ENCODE measurements around the gene PCDHA1. TPM values are rescaled to one million over a fixed set of nuclear protein-coding genes. Genes with fewer than 3 reads are reported as not detected.
A peak's percentile ranks its signal among the peaks of the same experiment; 100 is the strongest.
"Not testable (repeated sequence)": the region's sequence is repeated elsewhere in the genome, so short reads cannot be mapped to it uniquely, and the experiment has no call there.

Gene PCDHA1
- total RNA-seq, 1 experiment from 2014 or later, result 0.45 TPM

DNA sequence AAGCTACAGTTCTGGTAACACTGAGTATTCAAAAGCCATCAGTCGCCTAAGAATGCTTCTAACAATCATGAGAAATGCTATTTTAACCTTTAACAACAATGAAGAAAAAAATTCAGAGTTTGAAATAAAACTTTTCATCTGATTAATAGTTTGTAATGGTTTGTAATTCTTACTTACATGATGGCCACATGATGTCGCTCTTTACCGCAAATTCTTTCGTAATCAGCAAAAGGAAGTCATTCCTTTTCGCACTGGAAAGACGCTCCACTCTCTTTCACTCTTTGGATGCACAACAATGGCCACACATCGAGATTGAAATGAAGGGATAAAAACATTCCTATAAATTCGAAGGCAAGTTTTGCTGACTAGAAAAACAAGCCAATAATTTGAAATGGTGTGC is 48.1 kb downstream of the PCDHA1 start, which contains the start of gene PCDHA7:
TSS of gene PCDHA7 (plus strand) at position 277 of the 400 bp plus-strand sequence. CDS start at position 392, 115 bp downstream.
- CTCF ChIA-PET, result no interaction called here
- BruUV-seq (replicated peaks), result no TSS peak
- intact Hi-C loops (cut with micrococcal nuclease; ENCODE audit: unreplicated experiment), result no loop called here
- H3K9me3 ChIP-seq (ENCODE audit: low read depth, low read length, poor library complexity, severe bottlenecking), result peaks cover 11% of the 10 kb centered on the region
- POLR2A ChIA-PET (ENCODE audit: low non-redundant PET), result no interaction called here
- no peaks in the 10 kb centered on the region for H3K4me1 ChIP-seq (ENCODE audit: insufficient read depth, low read length, poor library complexity, severe bottlenecking)
- H3K27ac ChIP-seq (ENCODE audit: low read depth, low read length, poor library complexity, severe bottlenecking), result no peak within 1 kb of the TSS
- DNase-seq (ENCODE audit: low spot score), result peak; percentile 42
- no peaks in the 10 kb centered on the region for H3K27me3 ChIP-seq (replicated peaks; ENCODE audit: insufficient read depth, low read depth, low read length, poor library complexity)
- no peak for TF ChIP-seq EZH2 (IDR thresholded peaks at IDR 0.05; ENCODE audit: borderline replicate concordance, low read depth, low read length, poor library complexity, severe bottlenecking)
- TF ChIP-seq, protein P1, sequence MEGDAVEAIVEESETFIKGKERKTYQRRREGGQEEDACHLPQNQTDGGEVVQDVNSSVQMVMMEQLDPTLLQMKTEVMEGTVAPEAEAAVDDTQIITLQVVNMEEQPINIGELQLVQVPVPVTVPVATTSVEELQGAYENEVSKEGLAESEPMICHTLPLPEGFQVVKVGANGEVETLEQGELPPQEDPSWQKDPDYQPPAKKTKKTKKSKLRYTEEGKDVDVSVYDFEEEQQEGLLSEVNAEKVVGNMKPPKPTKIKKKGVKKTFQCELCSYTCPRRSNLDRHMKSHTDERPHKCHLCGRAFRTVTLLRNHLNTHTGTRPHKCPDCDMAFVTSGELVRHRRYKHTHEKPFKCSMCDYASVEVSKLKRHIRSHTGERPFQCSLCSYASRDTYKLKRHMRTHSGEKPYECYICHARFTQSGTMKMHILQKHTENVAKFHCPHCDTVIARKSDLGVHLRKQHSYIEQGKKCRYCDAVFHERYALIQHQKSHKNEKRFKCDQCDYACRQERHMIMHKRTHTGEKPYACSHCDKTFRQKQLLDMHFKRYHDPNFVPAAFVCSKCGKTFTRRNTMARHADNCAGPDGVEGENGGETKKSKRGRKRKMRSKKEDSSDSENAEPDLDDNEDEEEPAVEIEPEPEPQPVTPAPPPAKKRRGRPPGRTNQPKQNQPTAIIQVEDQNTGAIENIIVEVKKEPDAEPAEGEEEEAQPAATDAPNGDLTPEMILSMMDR (conservative IDR thresholded peaks at IDR 0.05; ENCODE audit: low read depth, low read length), result peak; percentile 50; the same call in 1 of the 2 replicates
- no peak within 1 kb of the TSS for H3K4me3 ChIP-seq (ENCODE audit: low read depth, low read length, poor library complexity, severe bottlenecking)
- H3K36me3 ChIP-seq (ENCODE audit: insufficient read depth, low read length, poor library complexity, severe bottlenecking), result no peaks in the 10 kb centered on the region

DNA sequence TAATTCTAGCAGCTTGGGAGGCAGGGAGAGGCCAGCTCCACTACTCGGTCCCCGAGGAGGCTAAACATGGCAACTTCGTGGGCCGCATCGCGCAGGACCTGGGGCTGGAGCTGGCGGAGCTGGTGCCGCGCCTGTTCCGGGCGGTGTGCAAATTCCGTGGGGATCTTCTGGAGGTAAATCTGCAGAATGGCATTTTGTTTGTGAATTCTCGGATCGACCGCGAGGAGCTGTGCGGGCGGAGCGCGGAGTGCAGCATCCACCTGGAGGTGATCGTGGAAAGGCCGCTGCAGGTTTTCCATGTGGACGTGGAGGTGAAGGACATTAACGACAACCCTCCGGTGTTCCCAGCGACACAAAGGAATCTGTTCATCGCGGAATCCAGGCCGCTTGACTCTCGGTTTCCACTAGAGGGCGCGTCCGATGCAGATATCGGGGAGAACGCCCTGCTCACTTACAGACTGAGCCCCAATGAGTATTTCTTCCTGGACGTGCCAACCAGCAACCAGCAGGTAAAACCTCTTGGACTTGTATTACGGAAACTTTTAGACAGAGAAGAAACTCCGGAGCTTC is 48.6 kb downstream of the PCDHA1 start:
- intact Hi-C loops (cut with micrococcal nuclease; ENCODE audit: unreplicated experiment); H3K27me3 ChIP-seq (replicated peaks; ENCODE audit: insufficient read depth, low read depth, low read length, poor library complexity); H3K36me3 ChIP-seq (ENCODE audit: insufficient read depth, low read length, poor library complexity, severe bottlenecking); H3K27ac ChIP-seq (ENCODE audit: low read depth, low read length, poor library complexity, severe bottlenecking); H3K4me3 ChIP-seq (ENCODE audit: low read depth, low read length, poor library complexity, severe bottlenecking); H3K4me1 ChIP-seq (ENCODE audit: insufficient read depth, low read length, poor library complexity, severe bottlenecking); DNase-seq (ENCODE audit: low spot score); BruUV-seq (replicated peaks); CTCF ChIA-PET; POLR2A ChIA-PET (ENCODE audit: low non-redundant PET): not testable (repeated sequence)
- peaks cover 11% of the 10 kb centered on the region for H3K9me3 ChIP-seq (ENCODE audit: low read depth, low read length, poor library complexity, severe bottlenecking)

DNA sequence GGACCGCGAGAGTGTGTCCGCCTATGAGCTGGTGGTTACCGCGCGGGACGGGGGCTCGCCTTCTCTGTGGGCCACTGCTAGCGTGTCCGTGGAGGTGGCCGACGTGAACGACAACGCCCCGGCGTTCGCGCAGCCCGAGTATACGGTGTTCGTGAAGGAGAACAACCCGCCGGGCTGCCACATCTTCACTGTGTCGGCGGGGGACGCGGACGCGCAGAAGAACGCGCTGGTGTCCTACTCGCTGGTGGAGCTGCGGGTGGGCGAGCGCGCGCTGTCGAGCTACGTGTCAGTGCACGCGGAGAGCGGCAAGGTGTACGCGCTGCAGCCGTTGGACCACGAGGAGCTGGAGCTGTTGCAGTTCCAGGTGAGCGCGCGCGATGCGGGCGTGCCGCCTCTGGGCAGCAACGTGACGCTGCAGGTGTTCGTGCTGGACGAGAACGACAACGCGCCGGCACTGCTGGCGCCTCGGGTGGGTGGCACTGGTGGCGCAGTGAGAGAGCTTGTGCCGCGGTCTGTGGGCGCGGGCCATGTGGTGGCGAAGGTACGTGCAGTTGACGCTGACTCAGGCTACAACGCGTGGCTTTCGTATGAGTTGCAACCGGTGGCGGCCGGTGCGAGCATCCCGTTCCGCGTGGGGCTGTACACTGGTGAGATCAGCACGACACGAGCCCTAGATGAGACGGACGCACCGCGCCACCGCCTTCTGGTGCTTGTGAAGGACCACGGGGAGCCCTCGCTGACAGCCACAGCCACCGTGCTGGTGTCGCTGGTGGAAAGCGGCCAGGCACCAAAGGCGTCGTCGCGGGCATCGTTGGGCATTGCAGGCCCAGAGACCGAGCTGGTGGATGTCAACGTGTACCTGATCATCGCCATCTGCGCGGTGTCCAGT is 49.9 kb downstream of the PCDHA1 start:
- intact Hi-C loops (cut with micrococcal nuclease; ENCODE audit: unreplicated experiment), result no loop called here
- BruUV-seq (replicated peaks), result no TSS peak
- Histone ChIP-seq H3K9me3 (ENCODE audit: low read depth, low read length, poor library complexity, severe bottlenecking) (peaks cover 11% of the 10 kb centered on the region), H3K27me3 (replicated peaks; ENCODE audit: insufficient read depth, low read depth, low read length, poor library complexity) (no peaks in the 10 kb centered on the region), H3K4me1 (ENCODE audit: insufficient read depth, low read length, poor library complexity, severe bottlenecking) (no peaks in the 10 kb centered on the region), H3K27ac (ENCODE audit: low read depth, low read length, poor library complexity, severe bottlenecking) (no peak overlapping the region), H3K4me3 (ENCODE audit: low read depth, low read length, poor library complexity, severe bottlenecking) (no peak overlapping the region), H3K36me3 (ENCODE audit: insufficient read depth, low read length, poor library complexity, severe bottlenecking) (no peaks in the 10 kb centered on the region)
- ChIA-PET CTCF (no interaction called here), POLR2A (ENCODE audit: low non-redundant PET) (no interaction called here)
- TF ChIP-seq, protein P1 (conservative IDR thresholded peaks at IDR 0.05; ENCODE audit: low read depth, low read length), result no peak
- TF ChIP-seq EZH2 (IDR thresholded peaks at IDR 0.05; ENCODE audit: borderline replicate concordance, low read depth, low read length, poor library complexity, severe bottlenecking), result no peak
- DNase-seq (ENCODE audit: low spot score), result no peak

Measured in A673 (cell line).